ENCODE measurements around the gene SOX21.

GRCh38 chr13:94749162-94749561 is 36.8 kb upstream of the SOX21 start:
- TF ChIP-seq CTCF (IDR thresholded peaks at IDR 0.05) (no peak), EZH2 (IDR thresholded peaks at IDR 0.05; ENCODE audit: borderline replicate concordance, insufficient read depth, low read depth, low read length, poor library complexity, severe bottlenecking) (no peak)
